ENCODE results near the gene SRCIN1.

GRCh38 chr17:38617074-38617860 is 11.5 kb upstream of the SRCIN1 start:
- TF ChIP-seq CTCF (IDR thresholded peaks at IDR 0.05), result no peak
- no peak for TF ChIP-seq POLR2A (IDR thresholded peaks at IDR 0.05; ENCODE audit: low read depth)

Data from esophagus muscularis mucosa (tissue), 3 donors.